ENCODE measurements around the gene FGB. TPM values are rescaled to one million over a fixed set of nuclear protein-coding genes. Genes with fewer than 3 reads are reported as not detected.

Gene FGB
- total RNA-seq, 4 donors from 2014 or later: not detected

DNA sequence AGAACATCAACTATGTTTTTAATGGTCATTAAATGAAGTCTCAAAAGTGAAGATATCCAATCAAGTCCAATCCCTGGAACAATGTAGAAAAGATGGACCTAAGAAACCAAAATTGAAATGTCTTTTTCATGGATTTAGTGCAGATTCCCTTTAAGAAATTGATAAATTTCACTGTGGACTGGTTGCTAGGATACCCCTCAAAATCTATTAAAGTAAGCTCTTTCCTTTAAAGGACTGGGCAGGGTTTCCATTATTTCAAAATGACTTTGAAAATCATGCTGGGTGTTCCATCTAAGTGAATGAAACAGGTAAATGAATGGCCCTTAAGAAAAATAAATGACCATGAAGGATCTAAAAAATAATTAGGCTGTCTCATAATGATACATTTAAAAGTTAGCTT is 41.2 kb upstream of the FGB start:
- Histone ChIP-seq H3K4me1 (peaks cover 0 to 8% (median 0%) of the 10 kb centered on the region in 4 donors), H3K27me3 (peaks cover 4% of the 10 kb centered on the region), H3K9me3 (no peaks in the 10 kb centered on the region), H3K36me3 (no peaks in the 10 kb centered on the region), H3K27ac (no peak overlapping the region), H3K4me3 (no peak overlapping the region)
- intact Hi-C loops (cut with DNase I; ENCODE audit: low total_unique reads): no loop called here
- DNase-seq: no peak
- in situ Hi-C loops (cut with MboI; ENCODE audit: low pct_ligation_motif_present in 1 of 4, low pct_unique_long_range_greater_than_20kb in 1 of 4, low sequenced_read_pairs in 3 of 4): loop anchor here in 1 of 4 donors (25.0 kb wide), 1 partner anchor 734 kb away; the partner anchor contains the start of gene SFRP2
- no peak for TF ChIP-seq POLR2AphosphoS5 (IDR thresholded peaks at IDR 0.05)
- TF ChIP-seq POLR2A (IDR thresholded peaks at IDR 0.05): no peak
- TF ChIP-seq, protein P1, sequence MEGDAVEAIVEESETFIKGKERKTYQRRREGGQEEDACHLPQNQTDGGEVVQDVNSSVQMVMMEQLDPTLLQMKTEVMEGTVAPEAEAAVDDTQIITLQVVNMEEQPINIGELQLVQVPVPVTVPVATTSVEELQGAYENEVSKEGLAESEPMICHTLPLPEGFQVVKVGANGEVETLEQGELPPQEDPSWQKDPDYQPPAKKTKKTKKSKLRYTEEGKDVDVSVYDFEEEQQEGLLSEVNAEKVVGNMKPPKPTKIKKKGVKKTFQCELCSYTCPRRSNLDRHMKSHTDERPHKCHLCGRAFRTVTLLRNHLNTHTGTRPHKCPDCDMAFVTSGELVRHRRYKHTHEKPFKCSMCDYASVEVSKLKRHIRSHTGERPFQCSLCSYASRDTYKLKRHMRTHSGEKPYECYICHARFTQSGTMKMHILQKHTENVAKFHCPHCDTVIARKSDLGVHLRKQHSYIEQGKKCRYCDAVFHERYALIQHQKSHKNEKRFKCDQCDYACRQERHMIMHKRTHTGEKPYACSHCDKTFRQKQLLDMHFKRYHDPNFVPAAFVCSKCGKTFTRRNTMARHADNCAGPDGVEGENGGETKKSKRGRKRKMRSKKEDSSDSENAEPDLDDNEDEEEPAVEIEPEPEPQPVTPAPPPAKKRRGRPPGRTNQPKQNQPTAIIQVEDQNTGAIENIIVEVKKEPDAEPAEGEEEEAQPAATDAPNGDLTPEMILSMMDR (IDR thresholded peaks at IDR 0.05): no peak
- TF ChIP-seq EP300 (IDR thresholded peaks at IDR 0.05; ENCODE audit: low read depth): no peak

DNA sequence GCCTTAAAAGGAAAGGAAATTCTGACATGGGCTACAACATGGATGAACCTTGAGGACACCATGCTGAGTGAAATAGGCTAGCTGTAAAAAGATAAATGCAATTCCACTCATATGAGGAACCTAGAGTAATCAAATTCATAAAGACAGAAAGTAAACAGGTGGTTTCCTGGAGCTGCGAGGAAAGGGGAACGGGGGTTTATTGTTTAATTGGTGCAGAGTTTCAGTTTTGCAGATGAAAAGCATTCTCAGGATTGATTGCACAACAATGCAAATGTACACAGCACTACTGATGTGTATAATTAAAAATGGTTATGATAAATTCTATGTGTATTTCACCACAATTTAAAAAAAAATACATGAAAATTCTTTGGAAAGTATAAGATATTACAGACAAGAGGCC is 36.7 kb upstream of the FGB start:
- 8 to 15% methylated on average over 2 of the region's 2 CpGs for WGBS, 2 donors (ENCODE audit: low coverage in 1 of 2)
- in situ Hi-C loops (cut with MboI; ENCODE audit: low pct_ligation_motif_present in 1 of 4, low pct_unique_long_range_greater_than_20kb in 1 of 4, low sequenced_read_pairs in 3 of 4) (no loop called here), intact Hi-C loops (cut with DNase I; ENCODE audit: low total_unique reads) (no loop called here)
- Histone ChIP-seq H3K4me3 (no peak overlapping the region), H3K27me3 (no peaks in the 10 kb centered on the region), H3K9me3 (no peaks in the 10 kb centered on the region), H3K4me1 (peaks cover 0 to 20% (median 0%) of the 10 kb centered on the region in 4 donors), H3K27ac (no peak overlapping the region), H3K36me3 (no peaks in the 10 kb centered on the region)
- TF ChIP-seq, protein P1 (IDR thresholded peaks at IDR 0.05): no peak
- no peak for TF ChIP-seq POLR2A (IDR thresholded peaks at IDR 0.05)
- no peak for TF ChIP-seq POLR2AphosphoS5 (IDR thresholded peaks at IDR 0.05)
- TF ChIP-seq EP300 (IDR thresholded peaks at IDR 0.05; ENCODE audit: low read depth): no peak
- DNase-seq: no peak

DNA sequence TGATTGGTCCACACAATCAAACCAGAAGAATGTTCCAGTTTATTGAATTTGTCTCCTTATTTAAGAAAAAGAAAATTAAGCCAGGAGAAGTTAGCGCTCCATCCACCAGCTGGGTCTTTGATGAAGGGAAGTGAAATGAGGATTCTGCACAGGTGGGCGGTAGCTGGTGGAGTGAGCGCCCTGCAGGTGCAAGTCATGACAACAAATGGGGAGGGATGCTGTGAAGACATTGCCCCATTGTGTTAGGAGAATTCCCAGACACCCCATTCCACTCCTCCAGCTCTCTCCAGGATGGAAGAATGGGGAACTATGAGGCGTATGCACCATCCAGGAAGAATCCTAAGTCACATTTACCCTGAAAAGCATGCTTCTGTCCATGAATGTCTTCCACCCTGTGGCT is 35.5 kb upstream of the FGB start:
- H3K27me3 ChIP-seq: no peaks in the 10 kb centered on the region
- H3K4me1 ChIP-seq: peaks cover 0 to 20% (median 0%) of the 10 kb centered on the region in 4 donors
- H3K4me3 ChIP-seq: no peak overlapping the region
- TF ChIP-seq EP300 (IDR thresholded peaks at IDR 0.05; ENCODE audit: low read depth): no peak
- no peak for TF ChIP-seq POLR2AphosphoS5 (IDR thresholded peaks at IDR 0.05)
- TF ChIP-seq, protein P1 (IDR thresholded peaks at IDR 0.05): no peak
- in situ Hi-C loops (cut with MboI; ENCODE audit: low pct_ligation_motif_present in 1 of 4, low pct_unique_long_range_greater_than_20kb in 1 of 4, low sequenced_read_pairs in 3 of 4): no loop called here
- H3K27ac ChIP-seq: no peak overlapping the region
- intact Hi-C loops (cut with DNase I; ENCODE audit: low total_unique reads): no loop called here
- H3K9me3 ChIP-seq: no peaks in the 10 kb centered on the region
- DNase-seq: no peak
- 68 to 70% methylated on average over 2 to 4 of the region's 4 CpGs for WGBS, 2 donors (ENCODE audit: low coverage in 1 of 2)
- H3K36me3 ChIP-seq: no peaks in the 10 kb centered on the region

DNA sequence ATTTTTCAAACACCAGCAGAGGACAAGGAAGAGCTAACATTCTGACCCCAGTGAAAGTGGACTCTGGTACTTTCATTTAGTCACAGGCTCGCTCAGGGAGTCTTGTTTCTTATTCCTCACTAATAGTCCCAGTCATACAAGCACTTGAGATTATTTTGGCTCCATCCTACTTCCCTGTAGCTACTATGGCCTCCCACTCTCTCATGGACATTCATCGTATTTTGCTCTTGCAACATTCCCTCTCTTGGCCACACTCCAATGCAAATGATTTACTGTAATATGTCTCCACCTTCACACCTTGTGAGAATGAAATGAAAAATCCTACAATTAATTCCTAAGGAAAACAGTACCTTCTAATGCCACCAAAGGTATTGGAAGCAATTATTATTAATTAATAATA is 33.9 kb upstream of the FGB start:
- no peak overlapping the region for H3K4me3 ChIP-seq
- H3K36me3 ChIP-seq: no peaks in the 10 kb centered on the region
- no peaks in the 10 kb centered on the region for H3K9me3 ChIP-seq
- intact Hi-C loops (cut with DNase I; ENCODE audit: low total_unique reads): no loop called here
- no peak for TF ChIP-seq EP300 (IDR thresholded peaks at IDR 0.05; ENCODE audit: low read depth)
- TF ChIP-seq POLR2AphosphoS5 (IDR thresholded peaks at IDR 0.05): no peak
- TF ChIP-seq POLR2A (IDR thresholded peaks at IDR 0.05): no peak
- TF ChIP-seq, protein P1 (IDR thresholded peaks at IDR 0.05): no peak
- no peaks in the 10 kb centered on the region for H3K27me3 ChIP-seq
- no peak overlapping the region for H3K27ac ChIP-seq
- in situ Hi-C loops (cut with MboI; ENCODE audit: low pct_ligation_motif_present in 1 of 4, low pct_unique_long_range_greater_than_20kb in 1 of 4, low sequenced_read_pairs in 3 of 4): no loop called here
- DNase-seq: no peak
- H3K4me1 ChIP-seq: peaks cover 0 to 20% (median 0%) of the 10 kb centered on the region in 4 donors
- 43 to 50% methylated on average over 2 of the region's 2 CpGs for WGBS, 2 donors (ENCODE audit: low coverage in 1 of 2)

Data from transverse colon (tissue), 4 donors.